ENCODE data around the gene ADAMTSL1.

DNA sequence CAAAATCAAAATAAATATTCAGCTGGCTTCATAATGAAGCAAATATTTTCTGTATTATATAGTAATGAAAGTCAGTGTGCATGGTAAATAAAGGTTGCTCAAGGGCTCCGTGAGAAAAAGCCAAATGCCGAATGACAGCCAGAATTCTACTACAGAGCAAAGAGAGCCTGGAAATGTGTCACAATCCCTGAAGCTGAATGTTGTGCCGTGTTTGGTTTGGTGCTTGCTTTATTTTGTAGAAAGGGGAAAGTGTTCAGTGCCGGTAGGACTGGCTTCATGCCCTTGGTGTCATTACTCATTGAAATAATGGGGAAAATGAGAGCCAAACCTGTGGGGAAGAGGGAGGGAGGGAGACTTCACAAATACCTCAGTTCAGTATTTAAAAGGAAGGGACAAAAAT lies 26.8 kb upstream of the ADAMTSL1 start:
- TF ChIP-seq, protein P1, sequence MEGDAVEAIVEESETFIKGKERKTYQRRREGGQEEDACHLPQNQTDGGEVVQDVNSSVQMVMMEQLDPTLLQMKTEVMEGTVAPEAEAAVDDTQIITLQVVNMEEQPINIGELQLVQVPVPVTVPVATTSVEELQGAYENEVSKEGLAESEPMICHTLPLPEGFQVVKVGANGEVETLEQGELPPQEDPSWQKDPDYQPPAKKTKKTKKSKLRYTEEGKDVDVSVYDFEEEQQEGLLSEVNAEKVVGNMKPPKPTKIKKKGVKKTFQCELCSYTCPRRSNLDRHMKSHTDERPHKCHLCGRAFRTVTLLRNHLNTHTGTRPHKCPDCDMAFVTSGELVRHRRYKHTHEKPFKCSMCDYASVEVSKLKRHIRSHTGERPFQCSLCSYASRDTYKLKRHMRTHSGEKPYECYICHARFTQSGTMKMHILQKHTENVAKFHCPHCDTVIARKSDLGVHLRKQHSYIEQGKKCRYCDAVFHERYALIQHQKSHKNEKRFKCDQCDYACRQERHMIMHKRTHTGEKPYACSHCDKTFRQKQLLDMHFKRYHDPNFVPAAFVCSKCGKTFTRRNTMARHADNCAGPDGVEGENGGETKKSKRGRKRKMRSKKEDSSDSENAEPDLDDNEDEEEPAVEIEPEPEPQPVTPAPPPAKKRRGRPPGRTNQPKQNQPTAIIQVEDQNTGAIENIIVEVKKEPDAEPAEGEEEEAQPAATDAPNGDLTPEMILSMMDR (tag by site-specific recombination; IDR thresholded peaks at IDR 0.05) = no peak
- no peak for TF ChIP-seq SETDB1 (IDR thresholded peaks at IDR 0.05; ENCODE audit: insufficient read length, low read length)
- TF ChIP-seq ZBTB1 (tag by site-specific recombination; IDR thresholded peaks at IDR 0.05) = no peak
- TF ChIP-seq ZNF214 (tag by site-specific recombination; IDR thresholded peaks at IDR 0.05; ENCODE audit: borderline replicate concordance) = no peak
- no peak for TF ChIP-seq ZNF658 (tag by site-specific recombination; IDR thresholded peaks at IDR 0.05)
- no peak for TF ChIP-seq ZNF133 (tag by site-specific recombination; IDR thresholded peaks at IDR 0.05)
- TF ChIP-seq ZBTB21 (tag by site-specific recombination; IDR thresholded peaks at IDR 0.05) = no peak
- TF ChIP-seq GLI2 (tag by site-specific recombination; IDR thresholded peaks at IDR 0.05; ENCODE audit: borderline replicate concordance, low read depth) = no peak
- TF ChIP-seq ZNF335 (tag by site-specific recombination; conservative IDR thresholded peaks at IDR 0.05) = no peak
- TF ChIP-seq ZNF121 (tag by site-specific recombination; IDR thresholded peaks at IDR 0.05) = no peak
- no peak for TF ChIP-seq ZNF138 (tag by site-specific recombination; IDR thresholded peaks at IDR 0.05; ENCODE audit: borderline replicate concordance)
